HG02884 (cell line): ENCODE results near the gene MRPL45.

ENCODE experiments used
- ATAC-seq: cut with Tn5 transposase; IDR thresholded peaks from one replicate; pipeline ENCODE4 v1.9.1; 2021; ENCODE audit warnings: mild to moderate bottlenecking, moderate library complexity; ENCODE audit not compliant: unreplicated experiment

Gene MRPL45

GRCh38 chr17:38324772-38325171 lies 27.8 kb downstream of the MRPL45 start:
- no peak for ATAC-seq

- ATAC-seq, result no peak
These were observed 28.4 kb downstream of the MRPL45 start for GRCh38 chr17:38325221-38325851.

- no peak for ATAC-seq
These were observed 30.2 kb downstream of the MRPL45 start for GRCh38 chr17:38326996-38327792.

- ATAC-seq, result no peak
These were observed 31.0 kb downstream of the MRPL45 start for GRCh38 chr17:38327936-38328335.

GRCh38 chr17:38328620-38329019 lies 31.7 kb downstream of the MRPL45 start:
- ATAC-seq, result no peak

GRCh38 chr17:38329284-38329683 lies 32.3 kb downstream of the MRPL45 start:
- no peak for ATAC-seq

- ATAC-seq, result no peak
These were observed 33.1 kb downstream of the MRPL45 start for GRCh38 chr17:38329808-38330730.

GRCh38 chr17:38330941-38331411 lies 34.0 kb downstream of the MRPL45 start:
- no peak for ATAC-seq

- ATAC-seq, result no peak
These were observed 35.8 kb downstream of the MRPL45 start for GRCh38 chr17:38332735-38333134.

- ATAC-seq, result no peak
These were observed 36.8 kb downstream of the MRPL45 start for GRCh38 chr17:38333635-38334295.

GRCh38 chr17:38334480-38335364 lies 37.8 kb downstream of the MRPL45 start:
- ATAC-seq, result no peak

GRCh38 chr17:38336838-38337237 lies 39.9 kb downstream of the MRPL45 start:
- no peak for ATAC-seq

- no peak for ATAC-seq
These were observed 41.1 kb downstream of the MRPL45 start for GRCh38 chr17:38338053-38338452.

- no peak for ATAC-seq
These were observed 41.6 kb downstream of the MRPL45 start for GRCh38 chr17:38338535-38338934.

- no peak for ATAC-seq
These were observed 42.9 kb downstream of the MRPL45 start for GRCh38 chr17:38339891-38340290.

- no peak for ATAC-seq
These were observed 44.2 kb downstream of the MRPL45 start for GRCh38 chr17:38341035-38341721.

GRCh38 chr17:38342886-38343607 lies 46.1 kb downstream of the MRPL45 start:
- ATAC-seq, result no peak

- ATAC-seq, result no peak
These were observed 46.8 kb downstream of the MRPL45 start, which contains the start of gene GPR179 for GRCh38 chr17:38343608-38344419. GPR179 (minus strand) TSS chr17:38343956; CDS start chr17:38343789, 167 bp downstream.
